ENCODE results near the gene KCNJ10.
"Not testable (repeated sequence)": the region's sequence is repeated elsewhere in the genome, so short reads cannot be mapped to it uniquely, and the experiment has no call there.

KCNJ10 gene

GRCh38 chr1:160069460-160070231, at the start of gene KCNJ10:
Gene KCNJ10, minus strand, starts transcription at chr1:160070160. Its CDS starts 27,628 bp downstream, at chr1:160042532.
- H3K36me3 Mint-ChIP-seq, result no peaks in the 10 kb centered on the region
- peak within 1 kb of the TSS; percentile 92 for H3K4me3 Mint-ChIP-seq
- H3K4me1 Mint-ChIP-seq (ENCODE audit: low read depth), result peaks cover 7% of the 10 kb centered on the region
- no peaks in the 10 kb centered on the region for H3K9me3 Mint-ChIP-seq (ENCODE audit: low read depth)
- H3K27me3 Mint-ChIP-seq, result peaks cover 16% of the 10 kb centered on the region
- H3K27ac Mint-ChIP-seq, result no peak within 1 kb of the TSS

- no peaks in the 10 kb centered on the region for H3K4me1 Mint-ChIP-seq (ENCODE audit: low read depth)
- no peak overlapping the region for H3K4me3 Mint-ChIP-seq
- H3K27me3 Mint-ChIP-seq, result peaks cover 6% of the 10 kb centered on the region
- H3K9me3 Mint-ChIP-seq (ENCODE audit: low read depth), result no peaks in the 10 kb centered on the region
- H3K36me3 Mint-ChIP-seq, result no peaks in the 10 kb centered on the region
- no peak overlapping the region for H3K27ac Mint-ChIP-seq
These were observed 49.0 kb upstream of the KCNJ10 start for GRCh38 chr1:160118928-160119327.

GRCh38 chr1:160117709-160118183, 47.8 kb upstream of the KCNJ10 start:
- H3K36me3 Mint-ChIP-seq, result no peaks in the 10 kb centered on the region
- H3K4me1 Mint-ChIP-seq (ENCODE audit: low read depth), result no peaks in the 10 kb centered on the region
- H3K27me3 Mint-ChIP-seq, result peaks cover 6% of the 10 kb centered on the region
- no peak overlapping the region for H3K4me3 Mint-ChIP-seq
- no peaks in the 10 kb centered on the region for H3K9me3 Mint-ChIP-seq (ENCODE audit: low read depth)
- H3K27ac Mint-ChIP-seq, result no peak overlapping the region

- Mint-ChIP-seq H3K27ac (no peak overlapping the region), H3K4me1 (ENCODE audit: low read depth) (no peaks in the 10 kb centered on the region)
These were observed 47.3 kb upstream of the KCNJ10 start for GRCh38 chr1:160117300-160117699.

GRCh38 chr1:160116283-160117147, 46.6 kb upstream of the KCNJ10 start:
- Mint-ChIP-seq H3K4me1 (ENCODE audit: low read depth) (no peaks in the 10 kb centered on the region), H3K27ac (no peak overlapping the region), H3K9me3 (ENCODE audit: low read depth) (no peaks in the 10 kb centered on the region), H3K4me3 (no peak overlapping the region), H3K27me3 (peaks cover 6% of the 10 kb centered on the region), H3K36me3 (no peaks in the 10 kb centered on the region)

More at GRCh38 chr1:160117300-160117699, 47.3 kb upstream of the KCNJ10 start:
- no peaks in the 10 kb centered on the region for H3K9me3 Mint-ChIP-seq (ENCODE audit: low read depth)
- H3K36me3 Mint-ChIP-seq, result no peaks in the 10 kb centered on the region
- no peak overlapping the region for H3K4me3 Mint-ChIP-seq
- H3K27me3 Mint-ChIP-seq, result peaks cover 6% of the 10 kb centered on the region

GRCh38 chr1:160115545-160116282, 45.8 kb upstream of the KCNJ10 start, which contains the start of gene ATP1A2:
Gene ATP1A2, plus strand, starts transcription at chr1:160115759. Its CDS starts 103 bp downstream, at chr1:160115862.
- H3K36me3 Mint-ChIP-seq, result no peaks in the 10 kb centered on the region
- no peaks in the 10 kb centered on the region for H3K4me1 Mint-ChIP-seq (ENCODE audit: low read depth)
- peaks cover 6% of the 10 kb centered on the region for H3K27me3 Mint-ChIP-seq
- H3K9me3 Mint-ChIP-seq (ENCODE audit: low read depth), result no peaks in the 10 kb centered on the region
- no peak within 1 kb of the TSS for H3K27ac Mint-ChIP-seq
- no peak within 1 kb of the TSS for H3K4me3 Mint-ChIP-seq

- Mint-ChIP-seq H3K36me3 (no peaks in the 10 kb centered on the region), H3K4me1 (ENCODE audit: low read depth) (peaks cover under 1% of the 10 kb centered on the region), H3K27me3 (peaks cover 6% of the 10 kb centered on the region), H3K9me3 (ENCODE audit: low read depth) (no peaks in the 10 kb centered on the region), H3K4me3 (no peak overlapping the region), H3K27ac (no peak overlapping the region)
These were observed 44.1 kb upstream of the KCNJ10 start for GRCh38 chr1:160114085-160114484.

- Mint-ChIP-seq H3K27me3 (peaks cover 6% of the 10 kb centered on the region), H3K27ac (no peak overlapping the region), H3K9me3 (ENCODE audit: low read depth) (no peaks in the 10 kb centered on the region), H3K4me1 (ENCODE audit: low read depth) (peaks cover 6% of the 10 kb centered on the region), H3K36me3 (no peaks in the 10 kb centered on the region), H3K4me3 (no peak overlapping the region)
These were observed 43.4 kb upstream of the KCNJ10 start for GRCh38 chr1:160113407-160113806.

GRCh38 chr1:160112357-160112756, 42.4 kb upstream of the KCNJ10 start:
- H3K27ac Mint-ChIP-seq, result no peak overlapping the region
- peaks cover 3% of the 10 kb centered on the region for H3K27me3 Mint-ChIP-seq
- H3K36me3 Mint-ChIP-seq, result no peaks in the 10 kb centered on the region
- no peak overlapping the region for H3K4me3 Mint-ChIP-seq
- H3K9me3 Mint-ChIP-seq (ENCODE audit: low read depth), result no peaks in the 10 kb centered on the region
- H3K4me1 Mint-ChIP-seq (ENCODE audit: low read depth), result peaks cover 6% of the 10 kb centered on the region

GRCh38 chr1:160111462-160111861, 41.5 kb upstream of the KCNJ10 start:
- H3K9me3 Mint-ChIP-seq (ENCODE audit: low read depth), result not testable (repeated sequence)

GRCh38 chr1:160109686-160110085, 39.7 kb upstream of the KCNJ10 start:
- Mint-ChIP-seq H3K9me3 (ENCODE audit: low read depth) (no peaks in the 10 kb centered on the region), H3K4me1 (ENCODE audit: low read depth) (peaks cover 6% of the 10 kb centered on the region), H3K36me3 (no peaks in the 10 kb centered on the region), H3K27me3 (peaks cover 1% of the 10 kb centered on the region), H3K4me3 (no peak overlapping the region), H3K27ac (peak overlapping the region; percentile 22)

More at GRCh38 chr1:160111462-160111861, 41.5 kb upstream of the KCNJ10 start:
- not testable (repeated sequence) for H3K4me1 Mint-ChIP-seq (ENCODE audit: low read depth); H3K4me3 Mint-ChIP-seq; H3K27ac Mint-ChIP-seq; H3K36me3 Mint-ChIP-seq; H3K27me3 Mint-ChIP-seq

- Mint-ChIP-seq H3K9me3 (ENCODE audit: low read depth) (no peaks in the 10 kb centered on the region), H3K4me1 (ENCODE audit: low read depth) (peaks cover 6% of the 10 kb centered on the region), H3K27ac (peak overlapping the region; percentile 64), H3K4me3 (no peak overlapping the region), H3K27me3 (peaks cover 1% of the 10 kb centered on the region), H3K36me3 (no peaks in the 10 kb centered on the region)
These were observed 39.1 kb upstream of the KCNJ10 start for GRCh38 chr1:160108888-160109662.

GRCh38 chr1:160107512-160107911, 37.6 kb upstream of the KCNJ10 start:
- Mint-ChIP-seq H3K9me3 (ENCODE audit: low read depth) (no peaks in the 10 kb centered on the region), H3K4me3 (no peak overlapping the region)

GRCh38 chr1:160105155-160105554, 35.2 kb upstream of the KCNJ10 start:
- no peaks in the 10 kb centered on the region for H3K36me3 Mint-ChIP-seq
- H3K4me1 Mint-ChIP-seq (ENCODE audit: low read depth), result peaks cover 35% of the 10 kb centered on the region
- no peak overlapping the region for H3K27ac Mint-ChIP-seq
- no peaks in the 10 kb centered on the region for H3K9me3 Mint-ChIP-seq (ENCODE audit: low read depth)
- peaks cover 1% of the 10 kb centered on the region for H3K27me3 Mint-ChIP-seq
- no peak overlapping the region for H3K4me3 Mint-ChIP-seq

More at GRCh38 chr1:160107512-160107911, 37.6 kb upstream of the KCNJ10 start:
- Mint-ChIP-seq H3K36me3 (no peaks in the 10 kb centered on the region), H3K4me1 (ENCODE audit: low read depth) (peaks cover 16% of the 10 kb centered on the region), H3K27me3 (peaks cover 1% of the 10 kb centered on the region), H3K27ac (no peak overlapping the region)

Measured in activated naive CD8-positive, alpha-beta T cell (primary cell).